Left kidney (tissue), 2 donors: Measurements from ENCODE around the gene PIMREG. TPM values are rescaled to one million over a fixed set of nuclear protein-coding genes. Genes with fewer than 3 reads are reported as not detected.
"Not testable (repeated sequence)": the region's sequence is repeated elsewhere in the genome, so short reads cannot be mapped to it uniquely, and the experiment has no call there.

Source experiments
- DNase-seq: peaks from one replicate; pipeline ENCODE4 v3.0.0-alpha.2; 2013
- polyA plus RNA-seq: library from polyadenylated mRNA; unstranded; fragments of 120-200 nt; gene quantifications from one replicate; pipeline ENCODE4 v1.2.1, GENCODE V29; 2013; ENCODE audit not compliant: insufficient read length

PIMREG gene
- polyA plus RNA-seq, 1 donor = 43.5 TPM

- no peak for DNase-seq
Measured at GRCh38 chr17:6476076-6476809, 32.0 kb downstream of the PIMREG start.

DNA sequence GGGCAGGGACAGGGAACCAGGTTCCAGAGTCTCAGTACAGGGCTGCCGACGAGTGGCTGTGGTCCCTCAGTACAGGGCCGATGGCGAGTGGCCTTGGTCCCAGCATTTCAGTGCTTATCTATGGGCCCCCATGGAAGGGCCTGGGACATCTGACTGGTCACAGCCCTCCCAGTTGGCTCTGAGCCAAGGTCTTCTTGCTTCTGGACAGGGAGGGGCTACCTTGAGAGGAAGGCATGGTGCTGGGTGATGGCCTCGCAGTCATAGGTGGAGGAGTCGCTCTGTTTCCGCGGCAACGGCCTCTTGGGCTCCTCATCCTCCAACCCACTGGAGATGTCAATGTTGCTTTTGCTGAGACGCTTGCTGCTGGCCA, 32.5 kb downstream of the PIMREG start:
- no peak for DNase-seq

- DNase-seq = no peak
Measured at GRCh38 chr17:6477831-6478383, 33.7 kb downstream of the PIMREG start.

GRCh38 chr17:6478486-6478885, 34.2 kb downstream of the PIMREG start:
- DNase-seq = no peak

DNA sequence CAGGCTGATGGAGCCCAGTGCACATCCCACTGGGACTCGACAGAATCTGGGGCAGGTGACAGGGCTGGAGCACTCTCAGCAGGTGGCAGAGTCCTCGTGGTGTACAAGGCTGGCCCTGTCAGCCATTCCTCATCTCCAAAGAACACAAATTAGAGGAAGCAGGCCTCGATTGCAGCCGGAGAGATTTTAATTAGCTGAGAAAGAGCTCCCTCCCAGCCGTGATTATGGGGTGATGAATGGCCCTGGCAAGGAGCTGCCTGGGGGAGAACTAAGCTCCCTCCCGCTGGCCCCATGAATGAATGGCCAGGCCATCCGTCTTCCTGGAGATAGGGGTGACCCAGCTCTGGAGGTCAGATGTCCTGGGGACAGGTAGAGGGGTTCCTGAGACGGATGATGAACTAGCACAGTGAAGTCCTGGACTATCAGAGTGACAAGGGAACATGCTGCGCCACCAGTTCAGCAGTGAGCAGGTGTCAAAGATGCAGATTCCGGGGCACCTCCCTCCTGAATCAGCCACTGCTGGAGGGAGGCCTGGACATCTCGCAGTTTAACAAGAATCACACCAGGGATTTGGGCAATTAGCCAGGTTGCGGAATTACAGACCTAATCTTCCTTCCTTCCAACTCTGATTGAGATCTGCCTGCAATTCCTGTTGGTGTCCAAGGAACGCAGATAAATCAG, 35.5 kb downstream of the PIMREG start:
- no peak for DNase-seq

DNA sequence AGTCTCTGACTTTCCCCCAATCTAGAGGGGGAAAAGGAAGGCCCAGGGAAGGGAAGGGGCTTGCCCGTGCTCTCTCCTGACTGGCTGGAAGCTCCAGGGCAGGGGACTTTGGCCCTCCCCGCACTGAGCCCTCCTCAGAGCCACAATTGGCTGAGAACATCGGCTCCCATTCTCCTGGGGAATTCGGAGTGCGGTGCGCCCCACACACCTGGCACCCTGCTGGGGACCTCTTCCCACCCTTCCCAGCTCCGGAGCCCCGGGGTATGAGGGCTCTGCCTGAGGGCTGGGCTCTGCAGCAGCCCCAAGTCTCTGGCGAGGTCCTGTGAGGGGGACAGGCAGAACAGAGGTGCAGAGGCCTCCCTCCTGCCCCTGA, 36.0 kb downstream of the PIMREG start:
- no peak for DNase-seq

DNA sequence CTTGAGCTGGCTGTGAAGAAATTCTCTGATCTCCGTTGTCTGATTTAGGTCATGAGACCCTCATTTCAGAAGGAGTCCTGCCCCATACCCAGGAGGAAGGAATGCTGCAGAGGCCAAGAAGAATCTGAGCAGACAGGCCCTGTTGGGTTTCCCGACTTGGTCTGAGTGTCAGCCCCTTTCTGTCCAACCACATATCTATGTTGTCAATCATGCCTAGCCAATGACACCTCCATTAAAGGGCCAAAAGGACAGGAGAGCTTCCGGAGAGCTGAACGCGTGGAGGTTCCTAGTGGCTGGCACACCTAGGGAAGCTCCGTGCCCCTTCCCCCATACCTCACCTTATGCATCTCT, 37.8 kb downstream of the PIMREG start:
- no peak for DNase-seq

DNA sequence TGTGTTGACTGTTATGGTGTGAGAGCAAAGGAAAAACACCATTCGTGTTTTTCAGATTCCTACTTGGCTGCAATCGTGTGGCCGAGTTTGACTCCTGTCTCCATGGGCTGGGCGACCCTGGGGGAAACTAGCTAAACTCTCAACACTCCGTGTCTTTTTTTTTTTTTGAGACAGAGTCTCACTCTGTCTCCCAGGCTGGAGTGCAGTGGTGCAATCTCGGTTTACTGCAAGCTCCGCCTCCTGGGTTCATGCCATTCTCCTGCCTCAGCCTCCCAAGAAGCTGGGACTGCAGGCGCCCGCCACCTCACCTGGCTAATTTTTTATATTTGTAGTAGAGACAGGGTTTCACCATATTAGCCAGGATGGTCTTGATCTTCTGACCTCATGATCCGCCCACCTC, 38.5 kb downstream of the PIMREG start:
- DNase-seq = not testable (repeated sequence)

GRCh38 chr17:6483507-6483906, 39.3 kb downstream of the PIMREG start:
- no peak for DNase-seq

DNA sequence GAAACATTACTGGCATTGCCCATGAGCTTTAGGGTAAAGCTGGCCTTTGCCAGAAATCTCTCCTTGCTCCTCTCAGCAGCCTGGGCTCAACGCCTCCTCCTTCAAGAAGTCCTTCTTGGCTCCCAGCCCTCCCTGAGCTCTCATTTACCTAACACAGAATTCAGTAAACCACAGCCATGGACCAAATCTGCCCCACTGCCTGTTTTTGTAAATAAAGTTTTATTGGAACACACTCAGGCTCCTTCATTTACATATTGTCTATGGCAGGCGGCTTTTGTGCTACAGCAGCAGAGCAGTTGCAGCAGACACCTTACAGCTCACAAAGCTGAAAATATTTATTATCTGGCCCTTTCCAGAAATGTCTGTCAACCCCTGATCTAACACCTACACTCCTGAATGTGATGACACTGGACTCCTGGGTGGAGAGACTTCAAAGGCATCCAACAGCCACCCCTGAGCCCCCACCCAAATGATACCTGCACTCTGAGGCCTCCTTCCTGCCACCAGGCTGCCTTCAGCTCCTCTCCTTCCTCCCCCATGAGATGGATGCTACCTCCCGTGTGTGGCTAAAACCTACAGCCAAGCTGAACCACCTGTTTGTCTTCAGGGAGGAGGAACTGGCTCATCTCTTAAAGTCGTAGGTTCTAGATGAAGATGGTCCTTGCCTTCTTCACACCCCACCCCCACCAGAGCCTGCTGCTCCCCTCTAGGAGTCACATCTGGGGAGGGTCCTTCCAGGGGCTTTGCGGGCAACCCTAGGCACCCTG, 41.6 kb downstream of the PIMREG start:
- no peak for DNase-seq

DNA sequence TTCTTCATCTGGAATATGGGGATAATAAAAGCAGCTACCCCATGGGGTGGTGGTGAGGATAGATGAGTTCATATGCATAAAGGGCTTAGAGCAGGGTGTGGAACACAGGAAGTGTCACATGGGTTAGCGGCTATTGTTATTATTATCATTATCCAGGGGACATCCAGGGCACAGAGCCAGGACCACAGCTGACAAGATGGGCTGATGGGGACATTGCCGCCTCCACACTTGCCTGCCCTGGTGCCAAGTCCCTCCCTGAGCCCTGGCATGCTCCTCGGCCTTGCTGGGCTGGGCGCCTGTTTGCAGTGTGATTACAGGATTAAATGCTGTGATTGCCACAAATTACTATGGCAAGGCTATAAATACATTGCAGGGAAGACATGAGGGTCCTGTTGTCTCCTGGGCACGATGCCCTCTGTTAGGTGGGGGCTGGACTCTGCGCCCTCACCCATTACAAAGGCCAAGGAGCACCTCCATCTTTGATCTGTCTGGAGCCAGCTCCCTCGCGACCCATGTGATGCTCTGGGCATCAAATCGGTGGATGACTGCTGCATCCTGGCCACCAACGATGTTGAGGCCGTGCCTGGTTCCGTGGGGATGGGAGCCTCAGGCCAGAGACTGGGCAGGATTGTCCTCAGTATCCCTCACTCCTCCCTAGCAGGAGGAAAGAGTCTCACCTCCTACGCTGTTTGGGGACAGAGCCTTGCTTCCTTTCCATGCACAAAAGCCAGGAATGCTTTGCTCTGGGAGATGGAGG, 43.2 kb downstream of the PIMREG start:
- DNase-seq = no peak

GRCh38 chr17:6488008-6488539, 43.8 kb downstream of the PIMREG start:
- DNase-seq = no peak

- DNase-seq = no peak
Measured at GRCh38 chr17:6489016-6489550, 44.8 kb downstream of the PIMREG start.

DNA sequence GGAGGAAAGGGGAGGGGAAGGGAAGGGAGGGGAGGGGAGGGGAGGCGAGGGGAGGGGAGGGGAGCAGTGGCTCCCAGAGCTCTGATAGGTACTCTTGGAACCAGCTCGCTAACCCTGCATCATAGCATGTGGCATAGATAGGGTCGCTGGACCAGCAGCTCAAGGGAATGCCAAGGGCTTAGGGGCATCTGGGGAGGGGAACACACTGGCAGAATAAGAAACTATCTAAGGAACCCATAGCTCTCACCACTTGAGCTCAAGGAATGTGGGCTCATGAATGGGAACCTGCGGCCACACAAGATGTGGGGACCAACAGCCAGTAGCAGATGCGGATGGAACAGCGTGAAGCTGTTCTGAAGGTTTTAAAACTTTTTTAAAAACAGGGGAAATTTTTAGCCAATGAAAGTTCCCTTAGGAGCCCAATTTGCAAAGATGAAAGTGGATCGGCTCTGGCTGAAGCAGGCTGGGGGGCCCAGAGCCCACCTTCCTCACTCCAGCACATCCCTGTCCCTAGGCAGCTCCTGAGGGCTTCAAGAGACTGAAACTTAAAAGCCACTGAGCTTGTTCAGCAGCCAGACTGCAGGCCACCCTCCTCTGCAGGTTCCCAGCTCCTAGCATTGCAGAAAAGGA, 46.9 kb downstream of the PIMREG start:
- no peak for DNase-seq

DNA sequence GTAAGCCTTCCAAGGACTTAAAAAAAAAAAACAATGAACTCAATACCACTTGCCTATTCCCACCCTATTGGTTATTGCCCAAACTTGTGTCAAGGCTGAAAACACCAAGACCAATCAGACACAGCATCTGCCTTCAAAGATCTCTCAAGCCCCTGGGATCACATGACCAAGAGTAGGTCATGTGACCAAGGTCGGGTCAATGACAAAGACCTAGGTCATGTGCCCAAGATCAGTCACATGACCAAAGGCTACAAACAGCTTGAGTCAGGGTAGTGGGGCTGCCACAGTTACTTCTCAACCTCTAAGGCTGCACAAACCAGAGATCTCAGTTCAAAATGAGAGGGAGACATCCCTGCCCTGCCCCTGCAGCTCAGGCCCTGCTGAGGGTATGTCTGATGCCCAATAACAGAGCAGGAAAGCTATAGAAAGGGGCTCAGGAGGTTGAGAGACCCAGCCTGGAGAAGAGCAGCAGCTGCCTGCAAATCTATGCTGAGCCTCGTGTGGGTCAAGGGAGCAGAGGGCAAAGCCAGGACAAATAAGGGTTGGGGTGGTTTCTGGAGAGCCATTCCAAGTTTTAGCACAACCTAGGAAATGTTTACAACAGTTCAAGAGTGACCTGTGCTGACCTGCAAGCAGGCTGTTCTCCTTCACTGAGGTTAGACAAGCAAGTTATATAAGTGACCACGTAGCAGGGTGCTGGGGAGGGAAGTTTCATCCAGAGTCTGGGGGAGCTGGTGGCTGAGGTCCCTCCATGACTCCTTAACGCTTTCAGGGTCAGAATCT, 48.8 kb downstream of the PIMREG start:
- DNase-seq = no peak

- DNase-seq = no peak
Measured at GRCh38 chr17:6494239-6494941, 50.1 kb downstream of the PIMREG start.

- no peak for DNase-seq
Measured at GRCh38 chr17:6495450-6496115, 51.3 kb downstream of the PIMREG start.

DNA sequence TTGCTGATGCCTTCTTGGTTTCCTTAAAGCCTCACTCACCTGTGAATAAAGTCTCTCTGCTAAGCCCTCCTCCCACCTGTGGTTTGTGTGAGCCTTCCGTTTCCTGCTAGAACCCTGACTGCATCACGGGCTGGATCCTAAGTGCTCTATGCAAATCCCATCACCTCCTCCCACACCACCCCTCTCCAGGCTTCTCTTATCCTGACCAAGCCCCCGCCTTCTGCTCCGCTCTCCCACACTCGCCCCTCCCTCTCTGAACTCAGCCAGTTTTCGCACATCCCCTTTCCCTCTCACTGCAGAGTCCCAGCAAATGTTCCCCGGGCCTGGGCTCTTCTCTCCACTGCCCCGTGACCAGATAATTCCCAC, 51.8 kb downstream of the PIMREG start:
- peak; percentile 55 for DNase-seq
